Stimulated activated CD8-positive, alpha-beta memory T cell treated with anti-CD3 and anti-CD28 coated beads, Interleukin-2, amount 100 ng/mL, for 48 hours (primary cell): ENCODE measurements around the gene ZKSCAN8.
"Not testable (repeated sequence)": the region's sequence is repeated elsewhere in the genome, so short reads cannot be mapped to it uniquely, and the experiment has no call there.

Source experiments
- DNase-seq, 2 donors: peaks; one replicate each; pipeline ENCODE4 v3.0.0-alpha.2; 2020; ENCODE audit warnings: low read depth in 2 of 2

The ZKSCAN8 gene

GRCh38 chr6:28141500-28142329, at the start of gene ZKSCAN8:
TSS of gene ZKSCAN8 (plus strand) at chr6:28141883. CDS start at chr6:28148408, 6,525 bp downstream.
- peak; percentile 65 to 66 for DNase-seq

DNA sequence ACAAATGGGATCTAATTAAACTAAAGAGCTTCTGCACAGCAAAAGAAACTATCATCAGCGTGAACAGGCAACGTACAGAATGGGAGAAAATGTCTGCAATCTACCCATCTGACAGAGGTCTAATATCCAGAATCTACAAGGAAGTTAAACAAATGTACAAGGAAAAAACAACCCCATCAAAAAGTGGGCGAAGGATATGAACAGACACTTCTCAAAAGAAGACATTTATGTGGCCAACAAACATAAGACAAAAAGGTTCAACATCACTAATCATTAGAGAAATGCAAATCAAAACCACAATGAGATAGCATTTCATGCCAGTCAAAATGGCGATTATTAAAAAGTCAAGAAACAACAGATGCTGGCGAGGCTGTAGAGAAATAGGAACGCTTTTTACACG, 39.5 kb upstream of the ZKSCAN8 start:
- DNase-seq: not testable (repeated sequence)

DNA sequence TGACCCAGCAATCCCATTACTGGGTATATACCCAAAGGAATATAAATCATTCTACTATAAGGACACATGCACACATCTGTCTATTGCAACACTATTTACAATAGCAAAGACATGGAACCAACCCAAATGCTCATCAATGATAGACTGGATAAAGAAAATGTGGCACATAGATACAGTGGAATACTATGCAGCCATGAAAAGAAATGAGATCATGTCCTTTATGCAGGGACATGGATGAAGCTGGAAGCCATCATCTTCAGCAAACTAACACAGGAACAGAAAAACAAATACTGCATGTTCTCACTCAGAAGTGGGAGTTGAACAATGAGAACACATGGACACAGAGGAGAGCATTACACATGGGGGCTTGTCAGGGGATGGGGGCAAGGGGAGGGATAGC, 39.0 kb upstream of the ZKSCAN8 start:
- DNase-seq: not testable (repeated sequence)

GRCh38 chr6:28104392-28105244, 37.1 kb upstream of the ZKSCAN8 start:
- DNase-seq: peak; percentile 74 to 78

DNA sequence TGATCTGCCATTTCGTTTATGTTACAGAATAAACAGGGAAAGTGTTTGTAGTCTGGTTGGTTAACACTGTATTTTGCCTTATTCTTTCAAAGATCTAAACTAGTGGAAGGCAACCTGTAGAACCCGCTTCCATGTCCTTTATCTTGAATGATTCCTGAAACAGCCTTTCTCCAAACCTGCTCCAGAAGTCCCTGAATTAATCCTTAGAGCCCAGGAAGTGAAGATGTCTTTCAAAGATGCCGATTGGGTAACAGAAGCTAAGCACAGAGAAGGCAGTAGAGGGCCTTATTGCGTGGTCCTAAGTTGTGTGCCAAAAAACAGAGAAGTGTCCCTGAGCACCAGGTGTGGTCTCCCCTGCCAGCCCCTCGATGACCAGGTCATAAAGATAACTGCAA, 36.4 kb upstream of the ZKSCAN8 start:
- no peak for DNase-seq

DNA sequence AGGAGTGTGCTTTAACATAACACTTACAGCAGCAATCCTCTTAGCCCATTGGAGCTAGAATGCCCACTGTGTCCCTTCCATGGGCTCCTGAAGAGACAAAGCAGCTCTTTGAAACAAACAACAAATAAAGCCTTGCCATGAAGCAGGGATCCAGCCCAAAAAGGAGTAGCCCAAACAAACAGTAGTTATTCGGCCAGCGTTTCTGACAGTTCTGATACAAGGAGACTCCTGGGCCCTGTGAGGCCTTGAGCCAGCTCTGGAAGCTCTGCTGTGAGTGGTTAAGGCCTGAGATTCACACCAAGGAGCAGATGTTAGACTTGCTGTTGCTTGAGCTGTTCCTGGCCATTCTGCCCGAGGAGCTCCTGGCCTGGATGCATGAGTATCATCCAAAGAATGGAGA, 34.2 kb upstream of the ZKSCAN8 start:
- DNase-seq: no peak

GRCh38 chr6:28111964-28112363, 29.7 kb upstream of the ZKSCAN8 start:
- no peak for DNase-seq

- no peak for DNase-seq
Observed at GRCh38 chr6:28115799-28116198, 25.9 kb upstream of the ZKSCAN8 start.

DNA sequence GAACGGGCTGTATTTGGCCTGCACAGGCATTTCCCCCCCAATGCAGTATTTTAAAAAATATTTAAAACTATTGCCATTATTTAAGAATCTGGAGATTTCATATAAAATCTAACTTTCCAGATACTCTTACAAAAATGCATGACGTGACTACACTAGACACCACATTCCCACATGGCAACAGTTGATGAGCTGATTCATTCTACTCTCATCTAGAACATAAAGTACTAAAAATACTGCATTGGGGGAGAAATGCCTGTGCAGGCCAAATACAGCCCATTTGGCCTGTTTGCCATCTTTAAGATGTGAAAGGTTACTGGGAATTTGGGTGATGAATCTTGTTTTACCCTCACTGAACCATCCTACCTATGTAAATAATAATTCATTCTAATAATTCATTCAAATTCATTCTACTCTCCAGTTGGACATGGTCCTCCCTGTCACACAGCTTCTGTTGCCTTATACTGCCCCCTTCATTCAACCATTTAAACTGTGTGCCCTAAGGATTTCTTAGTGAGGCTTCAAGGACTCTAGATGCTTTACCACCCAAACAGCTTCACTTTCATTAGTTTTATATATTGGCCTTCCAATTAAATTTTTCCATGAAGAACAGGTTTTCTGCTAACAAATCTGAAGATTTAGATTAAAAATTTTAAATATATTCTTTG, 24.2 kb upstream of the ZKSCAN8 start:
- no peak for DNase-seq

DNA sequence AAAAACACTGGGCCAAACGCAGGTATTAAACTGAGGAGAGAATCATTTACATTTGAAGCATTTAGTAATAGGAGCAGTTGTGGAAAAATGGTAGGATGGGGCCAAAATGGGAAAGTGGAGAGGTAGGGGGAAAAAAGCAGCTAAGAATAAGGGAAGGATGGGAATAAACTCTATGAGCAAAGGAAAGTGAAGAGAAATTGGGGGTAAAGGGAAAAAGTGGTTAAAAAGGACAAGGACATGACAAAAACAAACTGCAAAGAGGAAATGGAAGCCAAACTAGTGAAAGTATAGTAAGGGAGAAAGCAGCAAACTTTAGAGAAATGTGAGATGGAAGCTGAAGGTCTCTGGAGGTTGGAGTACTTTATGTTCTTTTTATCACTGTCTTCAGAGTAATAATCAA, 23.5 kb upstream of the ZKSCAN8 start:
- DNase-seq: no peak

GRCh38 chr6:28121876-28122275, 19.8 kb upstream of the ZKSCAN8 start:
- no peak for DNase-seq

DNA sequence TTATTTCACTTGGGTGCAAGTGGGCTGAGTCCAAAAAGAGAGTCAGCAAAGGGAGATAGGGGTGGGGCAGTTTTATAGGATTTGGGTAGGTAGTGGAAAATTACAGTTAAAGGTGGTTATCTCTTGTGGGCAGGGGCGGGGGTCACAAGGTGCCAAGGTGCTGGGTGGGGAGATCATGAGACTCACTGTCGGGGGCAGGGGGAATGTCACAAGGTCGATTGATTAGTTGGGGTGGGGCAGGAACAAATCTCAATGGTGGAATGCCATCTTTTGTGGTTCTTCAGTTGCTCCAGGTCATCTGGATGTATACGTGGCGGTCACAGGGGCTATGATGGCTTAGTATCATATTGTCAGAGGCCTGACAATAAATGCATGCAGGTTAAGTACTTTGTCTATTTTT, 19.4 kb upstream of the ZKSCAN8 start:
- DNase-seq: not testable (repeated sequence)

DNA sequence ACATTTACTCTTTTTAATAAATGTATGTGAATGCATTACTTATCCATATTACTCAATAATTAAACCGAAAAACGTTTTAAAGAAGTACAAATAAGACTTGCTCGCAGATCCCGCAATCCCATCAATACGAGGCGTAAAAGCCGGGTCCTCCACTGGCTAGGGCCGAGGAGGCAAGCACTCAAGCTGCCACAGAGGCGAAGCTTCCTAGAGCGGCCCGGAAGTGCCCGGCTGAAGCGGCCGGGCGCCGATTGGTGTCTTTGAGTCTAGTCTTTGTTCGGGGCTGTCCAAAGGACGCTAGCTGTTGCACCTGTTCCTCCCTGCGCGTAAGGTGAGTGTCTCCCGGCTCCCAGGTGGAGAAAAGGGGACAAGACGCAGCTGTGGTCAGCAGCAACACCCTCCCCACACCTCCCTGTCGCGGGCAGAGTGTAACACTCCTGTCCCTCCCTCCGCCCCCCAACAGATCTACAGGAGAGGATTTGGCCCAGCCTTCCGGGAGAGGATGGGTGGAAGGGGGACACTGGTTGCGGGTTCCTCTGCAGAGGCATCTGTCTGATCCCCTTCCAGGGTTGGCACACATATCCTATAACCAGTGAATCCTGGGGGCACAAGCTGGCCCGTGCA, 17.2 kb upstream of the ZKSCAN8 start, which contains the start of gene ZSCAN16:
Gene ZSCAN16 (plus strand): TSS at position 260 of the 621 bp plus-strand sequence. CDS start 835 bp downstream, outside the sequence.
- peak; percentile 59 to 71 for DNase-seq

DNA sequence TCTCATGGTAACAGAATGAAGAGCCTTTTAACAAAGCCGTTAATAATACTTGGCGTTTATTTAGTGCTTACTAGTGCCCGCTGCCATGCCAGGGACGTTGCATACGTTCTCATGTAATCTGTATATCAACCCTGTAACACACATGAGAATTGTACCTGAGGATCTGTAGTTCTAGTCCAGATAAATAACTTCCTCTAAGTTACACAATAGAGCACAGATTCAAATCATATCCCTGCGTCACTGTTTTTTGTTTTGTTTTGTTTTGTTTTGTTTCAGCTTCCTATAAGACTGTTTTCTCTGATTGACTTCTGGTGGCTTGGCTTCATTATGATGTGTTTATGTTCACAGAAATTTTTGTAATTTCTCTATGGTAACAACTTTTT, 16.7 kb upstream of the ZKSCAN8 start:
- DNase-seq: no peak

DNA sequence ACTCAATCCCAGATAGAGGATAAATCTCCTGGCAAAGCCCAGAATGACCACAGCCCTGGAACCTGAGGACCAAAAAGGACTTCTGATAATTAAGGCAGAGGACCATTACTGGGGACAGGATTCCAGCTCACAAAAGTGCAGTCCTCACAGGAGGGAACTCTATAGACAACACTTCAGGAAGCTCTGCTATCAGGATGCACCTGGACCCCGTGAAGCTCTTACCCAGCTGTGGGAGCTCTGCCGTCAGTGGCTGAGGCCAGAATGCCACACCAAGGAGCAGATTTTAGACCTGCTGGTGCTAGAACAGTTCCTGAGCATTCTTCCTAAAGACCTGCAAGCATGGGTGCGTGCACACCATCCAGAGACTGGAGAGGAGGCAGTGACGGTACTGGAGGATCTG, 16.3 kb upstream of the ZKSCAN8 start:
- DNase-seq: no peak

- DNase-seq: no peak
Observed at GRCh38 chr6:28134015-28134414, 7.7 kb upstream of the ZKSCAN8 start.

- no peak for DNase-seq
Observed at GRCh38 chr6:28134716-28135115, 7.0 kb upstream of the ZKSCAN8 start.

GRCh38 chr6:28135393-28135792, 6.3 kb upstream of the ZKSCAN8 start:
- DNase-seq: no peak

DNA sequence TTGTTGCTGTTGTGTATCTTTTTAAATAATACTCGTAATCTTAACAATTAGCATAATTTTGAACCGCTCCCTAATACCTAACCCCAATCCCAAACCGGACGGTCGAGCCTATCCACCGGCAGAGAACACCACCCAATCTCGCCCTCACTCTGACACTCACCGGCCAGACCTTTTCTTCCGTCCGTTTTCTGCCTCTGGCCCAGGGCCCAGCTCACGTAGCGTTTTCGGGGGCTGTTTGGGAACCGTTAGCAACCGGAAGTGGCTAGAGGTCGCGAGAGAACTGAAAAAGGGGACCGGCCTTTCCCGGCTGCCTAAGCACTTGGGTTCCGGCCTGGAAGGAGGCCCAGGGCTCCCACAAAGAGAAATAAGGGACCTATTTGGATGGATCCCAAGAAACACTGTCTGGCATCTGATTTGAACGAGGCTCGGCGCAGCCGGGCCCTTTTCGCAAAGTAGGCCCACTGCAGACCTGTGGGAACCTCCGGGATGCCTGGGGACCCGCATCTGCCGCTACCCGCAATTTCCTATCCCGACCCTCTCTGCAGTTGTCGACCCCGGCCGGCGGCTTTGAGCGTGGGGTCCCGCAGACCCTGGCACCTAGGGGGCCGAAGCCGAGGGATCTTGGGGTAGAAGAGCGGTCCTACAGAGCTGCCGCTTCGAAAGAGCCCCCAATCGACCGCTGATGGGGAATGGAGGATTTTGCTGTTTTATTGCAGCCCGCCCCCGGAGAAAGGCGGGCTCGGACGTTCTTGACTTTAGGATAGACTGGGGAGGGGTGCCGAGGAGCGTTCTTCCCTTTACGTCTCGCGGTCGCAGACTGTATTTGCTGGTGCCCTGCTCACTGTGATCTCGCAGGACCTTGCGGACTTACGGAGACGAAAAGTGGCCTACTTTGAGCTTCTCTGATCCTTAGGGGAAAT, 4.8 kb upstream of the ZKSCAN8 start:
- DNase-seq: peak; percentile 60 to 68

GRCh38 chr6:28137505-28137981, 4.1 kb upstream of the ZKSCAN8 start:
- DNase-seq: no peak
